ENCODE measurements around the gene KDM4B. TPM values are rescaled to one million over a fixed set of nuclear protein-coding genes. Genes with fewer than 3 reads are reported as not detected.

The KDM4B gene
- total and polyA plus RNA-seq, 2 donors from 2014 or later, result 6.6 to 35.7 TPM

- DNase-seq, result no peak
- Histone ChIP-seq H3K9me3 (ENCODE audit: control insufficient read depth in 2 of 3, insufficient read depth in 1 of 3, low read length in 3 of 3) (no peaks in the 10 kb centered on the region), H3K27ac (ENCODE audit: low read depth in 2 of 2, low read length in 2 of 2) (no peak overlapping the region), H3K36me3 (ENCODE audit: control insufficient read depth in 2 of 3, insufficient read depth in 3 of 3, low read length in 3 of 3) (no peaks in the 10 kb centered on the region), H3K4me3 (ENCODE audit: low read length in 3 of 3) (no peak overlapping the region), H3K27me3 (ENCODE audit: control insufficient read depth, insufficient read depth, low read length) (no peaks in the 10 kb centered on the region), H3K4me1 (ENCODE audit: control insufficient read depth in 2 of 3, insufficient read depth in 2 of 3, low read depth in 1 of 3, low read length in 3 of 3) (no peaks in the 10 kb centered on the region), H3K9ac (ENCODE audit: low read length in 3 of 3) (no peak overlapping the region)
- intact Hi-C loops (cut with DNase I), result no loop called here
- no peak for FAIRE-seq
- TF ChIP-seq CTCF (IDR thresholded peaks at IDR 0.05; ENCODE audit: borderline replicate concordance, extremely low read depth, insufficient read depth), result no peak
These were observed 209.9 kb downstream of the KDM4B start for GRCh38 chr19:5178841-5179240.

GRCh38 chr19:5179256-5179655 is 210.3 kb downstream of the KDM4B start:
- no peaks in the 10 kb centered on the region for H3K4me1 ChIP-seq (ENCODE audit: control insufficient read depth in 2 of 3, insufficient read depth in 2 of 3, low read depth in 1 of 3, low read length in 3 of 3)
- DNase-seq, result no peak
- H3K27ac ChIP-seq (ENCODE audit: low read depth in 2 of 2, low read length in 2 of 2), result no peak overlapping the region
- H3K27me3 ChIP-seq (ENCODE audit: control insufficient read depth, insufficient read depth, low read length), result no peaks in the 10 kb centered on the region
- intact Hi-C loops (cut with DNase I), result no loop called here
- no peaks in the 10 kb centered on the region for H3K36me3 ChIP-seq (ENCODE audit: control insufficient read depth in 2 of 3, insufficient read depth in 3 of 3, low read length in 3 of 3)
- TF ChIP-seq CTCF (IDR thresholded peaks at IDR 0.05; ENCODE audit: borderline replicate concordance, extremely low read depth, insufficient read depth), result no peak
- FAIRE-seq, result no peak
- no peak overlapping the region for H3K4me3 ChIP-seq (ENCODE audit: low read length in 3 of 3)
- no peak overlapping the region for H3K9ac ChIP-seq (ENCODE audit: low read length in 3 of 3)
- no peaks in the 10 kb centered on the region for H3K9me3 ChIP-seq (ENCODE audit: control insufficient read depth in 2 of 3, insufficient read depth in 1 of 3, low read length in 3 of 3)

GRCh38 chr19:5181329-5181728 is 212.4 kb downstream of the KDM4B start:
- Histone ChIP-seq H3K27me3 (ENCODE audit: control insufficient read depth, insufficient read depth, low read length) (no peaks in the 10 kb centered on the region), H3K9me3 (ENCODE audit: control insufficient read depth in 2 of 3, insufficient read depth in 1 of 3, low read length in 3 of 3) (no peaks in the 10 kb centered on the region), H3K27ac (ENCODE audit: low read depth in 2 of 2, low read length in 2 of 2) (no peak overlapping the region), H3K9ac (ENCODE audit: low read length in 3 of 3) (no peak overlapping the region), H3K36me3 (ENCODE audit: control insufficient read depth in 2 of 3, insufficient read depth in 3 of 3, low read length in 3 of 3) (no peaks in the 10 kb centered on the region), H3K4me1 (ENCODE audit: control insufficient read depth in 2 of 3, insufficient read depth in 2 of 3, low read depth in 1 of 3, low read length in 3 of 3) (no peaks in the 10 kb centered on the region), H3K4me3 (ENCODE audit: low read length in 3 of 3) (no peak overlapping the region)
- no peak for TF ChIP-seq CTCF (IDR thresholded peaks at IDR 0.05; ENCODE audit: borderline replicate concordance, extremely low read depth, insufficient read depth)
- intact Hi-C loops (cut with DNase I), result no loop called here
- FAIRE-seq (no peak), DNase-seq (peak in 1 of 5 donors; percentile 3)

GRCh38 chr19:5182751-5183150 is 213.8 kb downstream of the KDM4B start:
- TF ChIP-seq CTCF (IDR thresholded peaks at IDR 0.05; ENCODE audit: borderline replicate concordance, extremely low read depth, insufficient read depth), result no peak
- Histone ChIP-seq H3K9ac (ENCODE audit: low read length in 3 of 3) (no peak overlapping the region), H3K4me1 (ENCODE audit: control insufficient read depth in 2 of 3, insufficient read depth in 2 of 3, low read depth in 1 of 3, low read length in 3 of 3) (no peaks in the 10 kb centered on the region), H3K27ac (ENCODE audit: low read depth in 2 of 2, low read length in 2 of 2) (no peak overlapping the region), H3K4me3 (ENCODE audit: low read length in 3 of 3) (no peak overlapping the region), H3K27me3 (ENCODE audit: control insufficient read depth, insufficient read depth, low read length) (no peaks in the 10 kb centered on the region), H3K36me3 (ENCODE audit: control insufficient read depth in 2 of 3, insufficient read depth in 3 of 3, low read length in 3 of 3) (no peaks in the 10 kb centered on the region), H3K9me3 (ENCODE audit: control insufficient read depth in 2 of 3, insufficient read depth in 1 of 3, low read length in 3 of 3) (no peaks in the 10 kb centered on the region)
- DNase-seq (peak in 1 of 5 donors; percentile 30), FAIRE-seq (no peak)
- intact Hi-C loops (cut with DNase I), result no loop called here
